GM12878 (cell line): Measurements from ENCODE around the gene THSD4. TPM values are rescaled to one million over a fixed set of nuclear protein-coding genes. Genes with fewer than 3 reads are reported as not detected.

Experiments used
- ATAC-seq: fragments of 200-7000 bp; cut with Tn5 transposase; 3 replicates; pipeline ENCODE4 v1.9.1; 2020; ENCODE audit warnings: mild to moderate bottlenecking, moderate library complexity
- BruUV-seq: library from RNA; stranded (reverse); fragments of 400-500 nt; replicated peaks from 2 replicates; lab custom pipeline; 2021; lab: Mats Ljungman, UMichigan
- CTCF ChIA-PET: fragments of 300-600 bp; sonication (Branson Sonifier 250); formaldehyde crosslinking; extraction: SDS; loops from one replicate; lab custom pipeline; 2021; ENCODE audit warnings: inconsistent platforms; lab: Yijun Ruan, JAX
- POLR2A ChIA-PET: fragments of 350-600 bp; formaldehyde crosslinking; extraction: SDS; loops from one replicate; lab custom pipeline; 2021; ENCODE audit warnings: inconsistent platforms; lab: Charles Lee
- RAD21 ChIA-PET: fragments of 300-600 bp; sonication (Branson Sonifier 250); formaldehyde crosslinking; loops from one replicate; lab custom pipeline; 2023; ENCODE audit warnings: antibody characterized with exemption; ENCODE audit not compliant: unreplicated experiment; lab: Charles Lee
- SMC1A ChIA-PET: fragments of 300-600 bp; sonication (Branson Sonifier 250); formaldehyde crosslinking; loops from one replicate; lab custom pipeline; 2023; ENCODE audit not compliant: unreplicated experiment, uncharacterized antibody; lab: Charles Lee
- DNase-seq: peaks from one replicate; pipeline ENCODE4 v3.0.0-alpha.2; 2011; ENCODE audit warnings: low read depth, low spot score
- FAIRE-seq: peaks from 3 replicates; lab custom pipeline; 2011; peaks lifted over from hg19 to GRCh38; lab: Jason Lieb, UNC
- H2AFZ ChIP-seq: 2 replicates; pipeline ENCODE4 v1.6.0; 2011; ENCODE audit warnings: low read depth, low read length, control low read depth; ENCODE audit not compliant: control insufficient read depth
- H3K27ac ChIP-seq: 2 replicates; pipeline ENCODE4 v1.5.1; 2011; ENCODE audit warnings: control low read depth; ENCODE audit not compliant: control insufficient read depth, insufficient read depth
- H3K27me3 ChIP-seq, 2 experiments: replicated peaks in 1 of 2; 2 replicates each; pipeline versions ENCODE4 v1.6.0 to v1.6.1; 2011; ENCODE audit warnings: low read length in 1 of 2; ENCODE audit not compliant: control insufficient read depth in 2 of 2, insufficient read depth in 2 of 2
- H3K36me3 ChIP-seq, 2 experiments: 2 replicates each; pipeline ENCODE4 v1.5.1; 2011; ENCODE audit warnings: low read length in 1 of 2; ENCODE audit not compliant: control insufficient read depth in 2 of 2, insufficient read depth in 2 of 2
- H3K4me1 ChIP-seq: 2 replicates; pipeline ENCODE4 v1.6.1; 2011; ENCODE audit warnings: mild to moderate bottlenecking, low read length, moderate library complexity, mixed read lengths; ENCODE audit not compliant: control insufficient read depth, insufficient read depth
- H3K4me2 ChIP-seq: 2 replicates; pipeline ENCODE4 v1.6.0; 2011; ENCODE audit warnings: control low read depth; ENCODE audit not compliant: control insufficient read depth, insufficient read depth
- H3K4me3 ChIP-seq: fragments of 200-600 bp; sonication (generic); 2 replicates; pipeline ENCODE4 v1.5.1; 2016
- H3K79me2 ChIP-seq: 2 replicates; pipeline ENCODE4 v1.6.0; 2011; ENCODE audit warnings: low read length; ENCODE audit not compliant: control insufficient read depth, insufficient read depth
- H3K9ac ChIP-seq: 2 replicates; pipeline ENCODE4 v1.8.0; 2011; ENCODE audit warnings: low read length, control low read depth, mixed read lengths; ENCODE audit not compliant: control insufficient read depth, insufficient read depth
- H3K9me3 ChIP-seq: replicated peaks from 3 replicates; pipeline ENCODE4 v1.5.1; 2011; ENCODE audit warnings: mild to moderate bottlenecking, low read length; ENCODE audit not compliant: control insufficient read depth, insufficient read depth
- H4K20me1 ChIP-seq: 2 replicates; pipeline ENCODE4 v1.6.0; 2011; ENCODE audit not compliant: control insufficient read depth, insufficient read depth
- BCLAF1 ChIP-seq: fragments of 450-650 bp; IDR thresholded peaks from 2 replicates; pipeline ENCODE4 v1.6.1; 2017; ENCODE audit warnings: antibody characterized with exemption, mild to moderate bottlenecking, moderate library complexity
- CBX5 ChIP-seq: sonication (generic); IDR thresholded peaks from 2 replicates; pipeline ENCODE4 v1.6.1; 2016; ENCODE audit warnings: low read depth, moderate library complexity, mild to moderate bottlenecking, inconsistent platforms
- EZH2 ChIP-seq: IDR thresholded peaks from 2 replicates; pipeline ENCODE4 v1.6.1; 2012; ENCODE audit warnings: low read depth, mild to moderate bottlenecking, control low read depth, inconsistent platforms, low read length, borderline replicate concordance; ENCODE audit not compliant: control insufficient read depth
- GATAD2B ChIP-seq: fragments of 450-650 bp; conservative IDR thresholded peaks from 2 replicates; pipeline ENCODE4 v1.6.1; 2017; ENCODE audit warnings: low read depth, mild to moderate bottlenecking, moderate library complexity
- IRF4 ChIP-seq: IDR thresholded peaks from 2 replicates; pipeline ENCODE4 v1.6.1; 2011; ENCODE audit warnings: low read depth, low read length
- JUNB ChIP-seq: IDR thresholded peaks from 2 replicates; pipeline ENCODE4 v1.6.1; 2016; ENCODE audit warnings: antibody characterized with exemption, mild to moderate bottlenecking
- NFXL1 ChIP-seq: fragments of 450-650 bp; IDR thresholded peaks from 2 replicates; pipeline ENCODE4 v1.6.1; 2017; ENCODE audit warnings: antibody characterized with exemption, mild to moderate bottlenecking, borderline replicate concordance
- NFYA ChIP-seq: IDR thresholded peaks from 2 replicates; pipeline ENCODE4 v1.6.1; 2011; ENCODE audit warnings: low read depth, mild to moderate bottlenecking, low read length, improper control_type of control experiment, borderline replicate concordance
- NKRF ChIP-seq: fragments of 450-650 bp; conservative IDR thresholded peaks from 2 replicates; pipeline ENCODE4 v1.6.1; 2017; ENCODE audit warnings: mild to moderate bottlenecking, moderate library complexity
- NRF1 ChIP-seq: conservative IDR thresholded peaks from 2 replicates; pipeline ENCODE4 v1.6.1; 2011; ENCODE audit warnings: mild to moderate bottlenecking, low read depth, low read length, improper control_type of control experiment
- PRDM15 ChIP-seq: fragments of 450-650 bp; formaldehyde crosslinking; IDR thresholded peaks from 2 replicates; pipeline ENCODE4 v1.4.0; 2020; ENCODE audit warnings: mild to moderate bottlenecking, moderate library complexity
- SMAD5 ChIP-seq: IDR thresholded peaks from 2 replicates; pipeline ENCODE4 v1.6.1; 2016; ENCODE audit warnings: antibody characterized with exemption, low read depth
- SMARCA5 ChIP-seq: fragments of 450-650 bp; IDR thresholded peaks from 2 replicates; pipeline ENCODE4 v1.6.1; 2017; ENCODE audit warnings: mild to moderate bottlenecking
- TCF3 ChIP-seq: IDR thresholded peaks from 2 replicates; pipeline ENCODE4 v1.6.1; 2012; ENCODE audit warnings: low read depth, mild to moderate bottlenecking, low read length, borderline replicate concordance; ENCODE audit not compliant: insufficient read depth
- ZBTB33 ChIP-seq: fragments of 450-650 bp; IDR thresholded peaks from 2 replicates; pipeline ENCODE4 v1.6.1; 2017; ENCODE audit warnings: mild to moderate bottlenecking
- WGBS: methylation state at CpG from one replicate; pipeline ENCODE4 v1.1.6; 2016; ENCODE audit warnings: low lambda C conversion rate; ENCODE audit not compliant: insufficient replicate concordance, insufficient coverage; ENCODE audit errors: missing lambda C conversion rate; 5-methylcytosine and 5-hydroxymethylcytosine counted together
- in situ Hi-C: fragments of 300-500 bp; cut with MboI; formaldehyde crosslinking; loops from 9 replicates; pipeline ENCODE4 v1.14.3; 2018; ENCODE audit warnings: mixed read lengths
- intact Hi-C: fragments of 100-400 bp; cut with micrococcal nuclease; formaldehyde crosslinking; loops from one replicate; pipeline ENCODE4 v1.14.2; 2022; ENCODE audit not compliant: unreplicated experiment
- polyA plus RNA-seq, 11 experiments: library from polyadenylated mRNA; depleted of rRNA in 4 of 11; unstranded in 6 of 11; stranded (reverse) in 5 of 11; fragments of >200 nt; fragmentation: Nextera tagmentation in 4 of 11; fragmentation: Illumina TruSeq in 1 of 11; extraction: Ambion mirVana in 4 of 11; extraction: Trizol in 1 of 11; gene quantifications; 1 replicate in 1 of 11; 2 replicates in 10 of 11; pipeline versions ENCODE4 v1.2.1 to v1.2.3, GENCODE V29; 2011 to 2016; ENCODE audit warnings: inconsistent platforms in 2 of 11, missing spikeins in 2 of 11, low read depth in 1 of 11
- total RNA-seq, 4 experiments: library from RNA; depleted of rRNA in 3 of 4; stranded (reverse); fragments of >200 nt in 3 of 4; fragmentation: Illumina TruSeq in 1 of 4; extraction: Trizol in 1 of 4; gene quantifications; 2 replicates each; pipeline versions ENCODE4 v1.2.1 to v1.2.3, GENCODE V29; 2013 to 2021

The THSD4 gene
- total and polyA plus RNA-seq, 10 of the 15 experiments (the other 5 are each of a cell fraction or from before 2014, with no cell fraction given) = 0.04 to 0.13 (median 0.05) TPM; not detected in 7

GRCh38 chr15:71346464-71346863 lies 231.2 kb downstream of the THSD4 start:
- no TSS peak for BruUV-seq
- intact Hi-C loops = no loop called here

More at GRCh38 chr15:71346464-71346863, 231.2 kb downstream of the THSD4 start:
- CTCF ChIA-PET = no interaction called here
- H3K36me3 ChIP-seq = no peaks in the 10 kb centered on the region
- TF ChIP-seq PRDM15 (CRISPR knock-in tag) (no peak), JUNB (no peak), IRF4 (no peak), NFYA (no peak), CBX5 (no peak), NKRF (no peak), SMAD5 (no peak), SMARCA5 (no peak), GATAD2B (no peak), EZH2 (no peak), ZBTB33 (no peak), NRF1 (no peak), TCF3 (no peak), NFXL1 (no peak), BCLAF1 (no peak)
- H3K4me3 ChIP-seq = no peak overlapping the region
- no peak for DNase-seq
- POLR2A ChIA-PET = interaction anchor here (0.7 kb wide), 1 partner anchor 441 kb away, joined by 7 read pairs; no protein-coding TSS in a partner anchor
- no peaks in the 10 kb centered on the region for H3K4me1 ChIP-seq
- no peak overlapping the region for H3K9ac ChIP-seq
- H3K9me3 ChIP-seq = no peaks in the 10 kb centered on the region
- RAD21 ChIA-PET = no interaction called here
- SMC1A ChIA-PET = no interaction called here
- H3K27me3 ChIP-seq = peaks cover 0 to 2% of the 10 kb centered on the region in 2 experiments; a peak in 2 of 4 replicates
- no peak for FAIRE-seq
- no peaks in the 10 kb centered on the region for H3K79me2 ChIP-seq
- H2AFZ ChIP-seq = no peak overlapping the region
- WGBS = 17% methylated on average over 5 of the region's 5 CpGs
- H4K20me1 ChIP-seq = no peaks in the 10 kb centered on the region
- in situ Hi-C loops = no loop called here
- no peak overlapping the region for H3K27ac ChIP-seq
- no peak for ATAC-seq
- H3K4me2 ChIP-seq = no peak overlapping the region
